Measurements from ENCODE around the gene UBR3.
"Not testable (repeated sequence)": the region's sequence is repeated elsewhere in the genome, so short reads cannot be mapped to it uniquely, and the experiment has no call there.

Gene UBR3

GRCh38 chr2:170091436-170091835, 264.2 kb downstream of the UBR3 start:
- Histone ChIP-seq H3K9ac (ENCODE audit: low read depth, low read length) (no peak overlapping the region), H3K36me3 (ENCODE audit: insufficient read depth, low read length) (no peaks in the 10 kb centered on the region), H3K4me3 (ENCODE audit: low read length) (no peak overlapping the region), H3K9me3 (replicated peaks; ENCODE audit: low read length) (no peaks in the 10 kb centered on the region), H3K4me2 (ENCODE audit: low read length) (no peak overlapping the region), H3K27me3 (ENCODE audit: control insufficient read depth, insufficient read depth, low read length) (no peaks in the 10 kb centered on the region), H3K4me1 (ENCODE audit: control insufficient read depth, insufficient read depth, low read length) (no peaks in the 10 kb centered on the region)

- Histone ChIP-seq H3K9me3 (replicated peaks; ENCODE audit: low read length) (no peaks in the 10 kb centered on the region), H3K4me2 (ENCODE audit: low read length) (no peak overlapping the region), H3K27me3 (ENCODE audit: control insufficient read depth, insufficient read depth, low read length) (no peaks in the 10 kb centered on the region), H3K9ac (ENCODE audit: low read depth, low read length) (no peak overlapping the region), H3K4me1 (ENCODE audit: control insufficient read depth, insufficient read depth, low read length) (no peaks in the 10 kb centered on the region), H3K36me3 (ENCODE audit: insufficient read depth, low read length) (no peaks in the 10 kb centered on the region), H3K4me3 (ENCODE audit: low read length) (no peak overlapping the region)
These were observed 265.3 kb downstream of the UBR3 start for GRCh38 chr2:170092436-170093060.

- no peak overlapping the region for H3K9ac ChIP-seq (ENCODE audit: low read depth, low read length)
- H3K36me3 ChIP-seq (ENCODE audit: insufficient read depth, low read length): no peaks in the 10 kb centered on the region
- no peak overlapping the region for H3K4me2 ChIP-seq (ENCODE audit: low read length)
- no peak overlapping the region for H3K4me3 ChIP-seq (ENCODE audit: low read length)
- no peaks in the 10 kb centered on the region for H3K4me1 ChIP-seq (ENCODE audit: control insufficient read depth, insufficient read depth, low read length)
- no peaks in the 10 kb centered on the region for H3K27me3 ChIP-seq (ENCODE audit: control insufficient read depth, insufficient read depth, low read length)
- H3K9me3 ChIP-seq (replicated peaks; ENCODE audit: low read length): no peaks in the 10 kb centered on the region
These were observed 268.1 kb downstream of the UBR3 start for GRCh38 chr2:170095380-170095779.

- no peaks in the 10 kb centered on the region for H3K4me1 ChIP-seq (ENCODE audit: control insufficient read depth, insufficient read depth, low read length)
- no peaks in the 10 kb centered on the region for H3K27me3 ChIP-seq (ENCODE audit: control insufficient read depth, insufficient read depth, low read length)
- no peaks in the 10 kb centered on the region for H3K9me3 ChIP-seq (replicated peaks; ENCODE audit: low read length)
- H3K9ac ChIP-seq (ENCODE audit: low read depth, low read length): no peak overlapping the region
- no peaks in the 10 kb centered on the region for H3K36me3 ChIP-seq (ENCODE audit: insufficient read depth, low read length)
- no peak overlapping the region for H3K4me2 ChIP-seq (ENCODE audit: low read length)
- H3K4me3 ChIP-seq (ENCODE audit: low read length): no peak overlapping the region
These were observed 271.5 kb downstream of the UBR3 start for GRCh38 chr2:170098626-170099312.

GRCh38 chr2:170101789-170102188, 274.5 kb downstream of the UBR3 start:
- no peak overlapping the region for H3K4me2 ChIP-seq (ENCODE audit: low read length)
- no peaks in the 10 kb centered on the region for H3K27me3 ChIP-seq (ENCODE audit: control insufficient read depth, insufficient read depth, low read length)
- no peak overlapping the region for H3K9ac ChIP-seq (ENCODE audit: low read depth, low read length)
- H3K36me3 ChIP-seq (ENCODE audit: insufficient read depth, low read length): no peaks in the 10 kb centered on the region
- no peak overlapping the region for H3K4me3 ChIP-seq (ENCODE audit: low read length)
- H3K9me3 ChIP-seq (replicated peaks; ENCODE audit: low read length): no peaks in the 10 kb centered on the region
- H3K4me1 ChIP-seq (ENCODE audit: control insufficient read depth, insufficient read depth, low read length): no peaks in the 10 kb centered on the region

GRCh38 chr2:170106102-170106840, 279.0 kb downstream of the UBR3 start:
- Histone ChIP-seq H3K9me3 (replicated peaks; ENCODE audit: low read length) (no peaks in the 10 kb centered on the region), H3K9ac (ENCODE audit: low read depth, low read length) (no peak overlapping the region), H3K4me2 (ENCODE audit: low read length) (no peak overlapping the region), H3K27me3 (ENCODE audit: control insufficient read depth, insufficient read depth, low read length) (no peaks in the 10 kb centered on the region), H3K36me3 (ENCODE audit: insufficient read depth, low read length) (no peaks in the 10 kb centered on the region), H3K4me3 (ENCODE audit: low read length) (no peak overlapping the region), H3K4me1 (ENCODE audit: control insufficient read depth, insufficient read depth, low read length) (no peaks in the 10 kb centered on the region)

- Histone ChIP-seq H3K4me1 (ENCODE audit: control insufficient read depth, insufficient read depth, low read length) (no peaks in the 10 kb centered on the region), H3K9me3 (replicated peaks; ENCODE audit: low read length) (no peaks in the 10 kb centered on the region), H3K4me3 (ENCODE audit: low read length) (no peak overlapping the region), H3K36me3 (ENCODE audit: insufficient read depth, low read length) (no peaks in the 10 kb centered on the region), H3K9ac (ENCODE audit: low read depth, low read length) (no peak overlapping the region), H3K27me3 (ENCODE audit: control insufficient read depth, insufficient read depth, low read length) (no peaks in the 10 kb centered on the region), H3K4me2 (ENCODE audit: low read length) (no peak overlapping the region)
These were observed 286.1 kb downstream of the UBR3 start for GRCh38 chr2:170113168-170113894.

- Histone ChIP-seq H3K9ac (ENCODE audit: low read depth, low read length) (no peak overlapping the region), H3K36me3 (ENCODE audit: insufficient read depth, low read length) (no peaks in the 10 kb centered on the region), H3K27me3 (ENCODE audit: control insufficient read depth, insufficient read depth, low read length) (no peaks in the 10 kb centered on the region), H3K4me3 (ENCODE audit: low read length) (no peak overlapping the region), H3K4me2 (ENCODE audit: low read length) (no peak overlapping the region), H3K4me1 (ENCODE audit: control insufficient read depth, insufficient read depth, low read length) (no peaks in the 10 kb centered on the region), H3K9me3 (replicated peaks; ENCODE audit: low read length) (no peaks in the 10 kb centered on the region)
These were observed 288.4 kb downstream of the UBR3 start for GRCh38 chr2:170115501-170116229.

- H3K4me1 ChIP-seq (ENCODE audit: control insufficient read depth, insufficient read depth, low read length): no peaks in the 10 kb centered on the region
- H3K36me3 ChIP-seq (ENCODE audit: insufficient read depth, low read length): no peaks in the 10 kb centered on the region
- no peak overlapping the region for H3K4me3 ChIP-seq (ENCODE audit: low read length)
- no peak overlapping the region for H3K4me2 ChIP-seq (ENCODE audit: low read length)
- no peaks in the 10 kb centered on the region for H3K27me3 ChIP-seq (ENCODE audit: control insufficient read depth, insufficient read depth, low read length)
- H3K9me3 ChIP-seq (replicated peaks; ENCODE audit: low read length): no peaks in the 10 kb centered on the region
- no peak overlapping the region for H3K9ac ChIP-seq (ENCODE audit: low read depth, low read length)
These were observed 291.4 kb downstream of the UBR3 start for GRCh38 chr2:170118641-170119040.

GRCh38 chr2:170119326-170119725, 292.1 kb downstream of the UBR3 start:
- not testable (repeated sequence) for H3K4me1 ChIP-seq (ENCODE audit: control insufficient read depth, insufficient read depth, low read length); H3K4me2 ChIP-seq (ENCODE audit: low read length); H3K9ac ChIP-seq (ENCODE audit: low read depth, low read length); H3K4me3 ChIP-seq (ENCODE audit: low read length); H3K9me3 ChIP-seq (replicated peaks; ENCODE audit: low read length); H3K36me3 ChIP-seq (ENCODE audit: insufficient read depth, low read length); H3K27me3 ChIP-seq (ENCODE audit: control insufficient read depth, insufficient read depth, low read length)

- no peaks in the 10 kb centered on the region for H3K4me1 ChIP-seq (ENCODE audit: control insufficient read depth, insufficient read depth, low read length)
- no peak overlapping the region for H3K4me2 ChIP-seq (ENCODE audit: low read length)
- no peak overlapping the region for H3K4me3 ChIP-seq (ENCODE audit: low read length)
- H3K9ac ChIP-seq (ENCODE audit: low read depth, low read length): no peak overlapping the region
- H3K27me3 ChIP-seq (ENCODE audit: control insufficient read depth, insufficient read depth, low read length): no peaks in the 10 kb centered on the region
- H3K9me3 ChIP-seq (replicated peaks; ENCODE audit: low read length): no peaks in the 10 kb centered on the region
- H3K36me3 ChIP-seq (ENCODE audit: insufficient read depth, low read length): no peaks in the 10 kb centered on the region
These were observed 294.4 kb downstream of the UBR3 start for GRCh38 chr2:170121689-170122088.
